ENCODE data around the gene SERINC4.
"Not testable (repeated sequence)": the region's sequence is repeated elsewhere in the genome, so short reads cannot be mapped to it uniquely, and the experiment has no call there.

DNA sequence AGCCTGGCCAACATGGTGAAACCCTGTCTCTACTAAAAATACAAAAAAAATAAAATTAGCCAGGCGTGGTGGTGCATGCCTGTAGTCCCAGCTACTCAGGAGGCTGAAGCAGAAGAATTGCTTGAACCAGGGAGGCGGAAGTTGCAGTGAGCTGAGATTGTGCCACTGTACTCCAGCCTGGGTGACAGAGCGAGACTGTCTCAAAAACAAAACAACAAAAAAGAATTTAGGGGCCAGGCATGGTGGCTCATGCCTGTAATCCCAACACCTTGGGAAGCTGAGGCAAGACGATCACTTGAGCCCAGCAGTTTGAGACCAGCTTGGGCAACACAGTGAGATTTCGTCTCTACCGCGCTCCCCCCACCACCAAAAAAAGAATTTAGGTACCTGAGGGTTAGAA, 2.7 kb upstream of the SERINC4 start:
- TF ChIP-seq POLR2A, POLR2AphosphoS5 (IDR thresholded peaks at IDR 0.05): not testable (repeated sequence)
- TF ChIP-seq, protein P1, sequence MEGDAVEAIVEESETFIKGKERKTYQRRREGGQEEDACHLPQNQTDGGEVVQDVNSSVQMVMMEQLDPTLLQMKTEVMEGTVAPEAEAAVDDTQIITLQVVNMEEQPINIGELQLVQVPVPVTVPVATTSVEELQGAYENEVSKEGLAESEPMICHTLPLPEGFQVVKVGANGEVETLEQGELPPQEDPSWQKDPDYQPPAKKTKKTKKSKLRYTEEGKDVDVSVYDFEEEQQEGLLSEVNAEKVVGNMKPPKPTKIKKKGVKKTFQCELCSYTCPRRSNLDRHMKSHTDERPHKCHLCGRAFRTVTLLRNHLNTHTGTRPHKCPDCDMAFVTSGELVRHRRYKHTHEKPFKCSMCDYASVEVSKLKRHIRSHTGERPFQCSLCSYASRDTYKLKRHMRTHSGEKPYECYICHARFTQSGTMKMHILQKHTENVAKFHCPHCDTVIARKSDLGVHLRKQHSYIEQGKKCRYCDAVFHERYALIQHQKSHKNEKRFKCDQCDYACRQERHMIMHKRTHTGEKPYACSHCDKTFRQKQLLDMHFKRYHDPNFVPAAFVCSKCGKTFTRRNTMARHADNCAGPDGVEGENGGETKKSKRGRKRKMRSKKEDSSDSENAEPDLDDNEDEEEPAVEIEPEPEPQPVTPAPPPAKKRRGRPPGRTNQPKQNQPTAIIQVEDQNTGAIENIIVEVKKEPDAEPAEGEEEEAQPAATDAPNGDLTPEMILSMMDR (IDR thresholded peaks at IDR 0.05): not testable (repeated sequence)

Measured in sigmoid colon (tissue), 4 donors.